Measurements from ENCODE around the gene ANKMY1. TPM values are rescaled to one million over a fixed set of nuclear protein-coding genes. Genes with fewer than 3 reads are reported as not detected.

Gene ANKMY1
- total and polyA plus RNA-seq, 4 donors, result 9.3 to 34.8 (median 14.8) TPM

GRCh38 chr2:240576436-240577205 lies 18.8 kb upstream of the ANKMY1 start:
- no peak for DNase-seq
- H3K27me3 ChIP-seq (ENCODE audit: control insufficient read depth in 3 of 3, insufficient read depth in 3 of 3, low read length in 2 of 3), result no peaks in the 10 kb centered on the region
- no peak overlapping the region for H3K9ac ChIP-seq (ENCODE audit: insufficient read depth in 1 of 2, low read length in 2 of 2)
- no peak overlapping the region for H3K4me3 ChIP-seq
- no peak for TF ChIP-seq CTCF (IDR thresholded peaks at IDR 0.05; ENCODE audit: control extremely low read depth, extremely low read depth)
- peaks cover 0 to 70% (median 1%) of the 10 kb centered on the region in 4 donors for H3K36me3 ChIP-seq (ENCODE audit: control insufficient read depth in 4 of 4, insufficient read depth in 4 of 4, low read length in 4 of 4)
- no peaks in the 10 kb centered on the region for H3K9me3 ChIP-seq (ENCODE audit: control insufficient read depth in 4 of 4, insufficient read depth in 3 of 4, low read length in 3 of 4)
- peaks cover 0 to 19% (median 0%) of the 10 kb centered on the region in 5 donors for H3K4me1 ChIP-seq (ENCODE audit: control insufficient read depth in 5 of 5, insufficient read depth in 5 of 5, low read length in 5 of 5)
- 95 to 98% methylated on average over 29 to 32 of the region's 32 CpGs for WGBS, 2 donors
- no peak overlapping the region for H3K27ac ChIP-seq (ENCODE audit: low read depth in 1 of 2, low read length in 1 of 2)
- ATAC-seq (ENCODE audit: insufficient read depth, low FRiP score), result no peak

GRCh38 chr2:240576036-240576435 lies 18.2 kb upstream of the ANKMY1 start:
- DNase-seq (no peak), ATAC-seq (ENCODE audit: insufficient read depth, low FRiP score) (no peak)
- H3K4me1 ChIP-seq (ENCODE audit: control insufficient read depth in 5 of 5, insufficient read depth in 5 of 5, low read length in 5 of 5), result peaks cover 0 to 20% (median 0%) of the 10 kb centered on the region in 5 donors
- H3K36me3 ChIP-seq (ENCODE audit: control insufficient read depth in 4 of 4, insufficient read depth in 4 of 4, low read length in 4 of 4), result peaks cover 0 to 70% (median 1%) of the 10 kb centered on the region in 4 donors
- 78 to 97% methylated on average over 6 of the region's 6 CpGs for WGBS, 2 donors
- H3K4me3 ChIP-seq, result no peak overlapping the region
- no peak overlapping the region for H3K27ac ChIP-seq (ENCODE audit: low read depth in 1 of 2, low read length in 1 of 2)
- no peaks in the 10 kb centered on the region for H3K9me3 ChIP-seq (ENCODE audit: control insufficient read depth in 4 of 4, insufficient read depth in 3 of 4, low read length in 3 of 4)
- TF ChIP-seq CTCF (IDR thresholded peaks at IDR 0.05; ENCODE audit: control extremely low read depth, extremely low read depth), result no peak
- H3K9ac ChIP-seq (ENCODE audit: insufficient read depth in 1 of 2, low read length in 2 of 2), result no peak overlapping the region
- no peaks in the 10 kb centered on the region for H3K27me3 ChIP-seq (ENCODE audit: control insufficient read depth in 3 of 3, insufficient read depth in 3 of 3, low read length in 2 of 3)

- Histone ChIP-seq H3K27ac (ENCODE audit: low read depth in 1 of 2, low read length in 1 of 2) (no peak overlapping the region), H3K4me3 (no peak overlapping the region), H3K4me1 (ENCODE audit: control insufficient read depth in 5 of 5, insufficient read depth in 5 of 5, low read length in 5 of 5) (peaks cover 0 to 25% (median 0%) of the 10 kb centered on the region in 5 donors), H3K27me3 (ENCODE audit: control insufficient read depth in 3 of 3, insufficient read depth in 3 of 3, low read length in 2 of 3) (no peaks in the 10 kb centered on the region), H3K36me3 (ENCODE audit: control insufficient read depth in 4 of 4, insufficient read depth in 4 of 4, low read length in 4 of 4) (peaks cover 0 to 70% (median 1%) of the 10 kb centered on the region in 4 donors), H3K9me3 (ENCODE audit: control insufficient read depth in 4 of 4, insufficient read depth in 3 of 4, low read length in 3 of 4) (no peaks in the 10 kb centered on the region), H3K9ac (ENCODE audit: insufficient read depth in 1 of 2, low read length in 2 of 2) (no peak overlapping the region)
- DNase-seq (no peak), ATAC-seq (ENCODE audit: insufficient read depth, low FRiP score) (no peak)
- TF ChIP-seq CTCF (IDR thresholded peaks at IDR 0.05; ENCODE audit: control extremely low read depth, extremely low read depth), result no peak
- WGBS, 2 donors, result 87 to 91% methylated on average over 23 of the region's 23 CpGs
Measured at GRCh38 chr2:240575101-240575965, 17.5 kb upstream of the ANKMY1 start.
